ENCODE data around the gene MYL6.

DNA sequence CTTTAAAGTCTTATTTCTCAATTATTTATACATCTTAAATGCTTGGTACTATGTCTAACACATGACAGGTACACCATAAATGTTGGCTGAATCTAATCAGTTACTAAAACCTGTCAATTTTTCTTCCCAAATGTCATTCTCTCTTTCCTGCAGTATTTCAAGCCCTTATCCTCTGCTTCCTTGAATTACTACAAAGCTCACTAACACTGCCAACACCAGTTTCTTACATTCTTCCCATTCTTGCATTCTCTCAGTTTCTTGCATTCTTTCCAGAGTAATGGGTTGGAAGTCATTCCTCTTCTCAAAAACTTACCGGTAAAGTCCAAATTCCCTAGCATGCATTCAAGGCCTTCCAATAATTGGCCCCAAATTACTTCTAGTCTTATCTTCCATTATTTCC lies 40.7 kb downstream of the MYL6 start:
- TF ChIP-seq, protein P1, sequence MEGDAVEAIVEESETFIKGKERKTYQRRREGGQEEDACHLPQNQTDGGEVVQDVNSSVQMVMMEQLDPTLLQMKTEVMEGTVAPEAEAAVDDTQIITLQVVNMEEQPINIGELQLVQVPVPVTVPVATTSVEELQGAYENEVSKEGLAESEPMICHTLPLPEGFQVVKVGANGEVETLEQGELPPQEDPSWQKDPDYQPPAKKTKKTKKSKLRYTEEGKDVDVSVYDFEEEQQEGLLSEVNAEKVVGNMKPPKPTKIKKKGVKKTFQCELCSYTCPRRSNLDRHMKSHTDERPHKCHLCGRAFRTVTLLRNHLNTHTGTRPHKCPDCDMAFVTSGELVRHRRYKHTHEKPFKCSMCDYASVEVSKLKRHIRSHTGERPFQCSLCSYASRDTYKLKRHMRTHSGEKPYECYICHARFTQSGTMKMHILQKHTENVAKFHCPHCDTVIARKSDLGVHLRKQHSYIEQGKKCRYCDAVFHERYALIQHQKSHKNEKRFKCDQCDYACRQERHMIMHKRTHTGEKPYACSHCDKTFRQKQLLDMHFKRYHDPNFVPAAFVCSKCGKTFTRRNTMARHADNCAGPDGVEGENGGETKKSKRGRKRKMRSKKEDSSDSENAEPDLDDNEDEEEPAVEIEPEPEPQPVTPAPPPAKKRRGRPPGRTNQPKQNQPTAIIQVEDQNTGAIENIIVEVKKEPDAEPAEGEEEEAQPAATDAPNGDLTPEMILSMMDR (conservative IDR thresholded peaks at IDR 0.05; ENCODE audit: low read depth, low read length): no peak
- no peak for TF ChIP-seq EZH2 (IDR thresholded peaks at IDR 0.05; ENCODE audit: borderline replicate concordance, low read depth, low read length, poor library complexity, severe bottlenecking)
